Measurements from ENCODE around the gene EXOC3L2.

- TF ChIP-seq CTCF (IDR thresholded peaks at IDR 0.05 in 8 of 11, conservative IDR thresholded peaks at IDR 0.05 in 3 of 11) (no peak), POLR2AphosphoS5 (IDR thresholded peaks at IDR 0.05) (no peak), POLR2A (IDR thresholded peaks at IDR 0.05) (no peak)
Observed at GRCh38 chr19:45251452-45252354, 6.5 kb upstream of the EXOC3L2 start.

Measured in spleen (tissue), 7 donors.